ENCODE results near the gene DAND5.

- TF ChIP-seq CTCF (IDR thresholded peaks at IDR 0.05) = no peak
- no peak for TF ChIP-seq POLR2A (IDR thresholded peaks at IDR 0.05)
Observed at GRCh38 chr19:12967907-12968306, 1.5 kb upstream of the DAND5 start.

All from sigmoid colon (tissue), 3 donors.